Testis (tissue), 3 donors: ENCODE measurements around the gene TMEM150C. TPM values are rescaled to one million over a fixed set of nuclear protein-coding genes. Genes with fewer than 3 reads are reported as not detected.

ENCODE experiments used
- DNase-seq: peaks from one replicate; pipeline ENCODE4 v3.0.0-alpha.2; 2019
- H3K27ac ChIP-seq, 2 donors: fragments of 200-600 bp; sonication (generic); one replicate each; pipeline ENCODE4 v1.5.1; 2019
- H3K27me3 ChIP-seq: fragments of 200-600 bp; sonication (generic); one replicate; pipeline ENCODE4 v1.5.1; 2019
- H3K36me3 ChIP-seq: fragments of 200-600 bp; sonication (generic); one replicate; pipeline ENCODE4 v1.5.1; 2017; ENCODE audit warnings: low read depth; ENCODE audit errors: missing control alignments
- H3K4me1 ChIP-seq: fragments of 200-600 bp; sonication (generic); one replicate; pipeline ENCODE4 v1.5.1; 2019
- H3K4me3 ChIP-seq, 2 donors: fragments of 200-600 bp; sonication (generic); one replicate each; pipeline ENCODE4 v1.5.1; 2017 to 2019
- H3K9me3 ChIP-seq: fragments of 200-600 bp; sonication (generic); one replicate; pipeline ENCODE4 v1.5.1; 2017
- POLR2A ChIP-seq: fragments of 450-650 bp; IDR thresholded peaks from one replicate; pipeline ENCODE4 v1.6.1; 2017; ENCODE audit warnings: antibody characterized with exemption, mild to moderate bottlenecking, moderate library complexity
- WGBS, 2 donors: methylation state at CpG; one replicate each; pipeline ENCODE4 v1.1.5; 2018; 5-methylcytosine and 5-hydroxymethylcytosine counted together
- intact Hi-C: fragments of 100-400 bp; cut with DNase I; formaldehyde crosslinking; loops from one replicate; pipeline ENCODE4 v1.15.1; 2023; ENCODE audit warnings: low total_unique reads
- polyA plus RNA-seq: library from polyadenylated mRNA; stranded (reverse); fragments of 350-450 nt; fragmentation: Illumina TruSeq; extraction: RNeasy Lipid Tissue Mini Kit (QIAGEN cat#74804); gene quantifications from one replicate; pipeline ENCODE4 v1.2.3, GENCODE V29; 2014; ENCODE audit warnings: low read depth, low replicate concordance; ENCODE audit not compliant: insufficient read depth
- total RNA-seq, 2 donors: library from RNA; depleted of rRNA; stranded (reverse); fragments of >200 nt; gene quantifications; one replicate each; pipeline ENCODE4 v1.2.3, GENCODE V29; 2016
- TF ChIP-seq, protein P1 (sequence below), 3 experiments: fragments of 450-650 bp in 2 of 3; fragments of 200-600 bp in 1 of 3; sonication (generic) in 1 of 3; IDR thresholded peaks; one replicate each; pipeline ENCODE4 v1.5.1; 2016 to 2019; ENCODE audit warnings: antibody characterized with exemption in 3 of 3, mild to moderate bottlenecking in 2 of 3, moderate library complexity in 1 of 3

Gene TMEM150C
- total and polyA plus RNA-seq, 3 donors from 2014 or later, result 7.2 to 11.4 (median 7.7) TPM

DNA sequence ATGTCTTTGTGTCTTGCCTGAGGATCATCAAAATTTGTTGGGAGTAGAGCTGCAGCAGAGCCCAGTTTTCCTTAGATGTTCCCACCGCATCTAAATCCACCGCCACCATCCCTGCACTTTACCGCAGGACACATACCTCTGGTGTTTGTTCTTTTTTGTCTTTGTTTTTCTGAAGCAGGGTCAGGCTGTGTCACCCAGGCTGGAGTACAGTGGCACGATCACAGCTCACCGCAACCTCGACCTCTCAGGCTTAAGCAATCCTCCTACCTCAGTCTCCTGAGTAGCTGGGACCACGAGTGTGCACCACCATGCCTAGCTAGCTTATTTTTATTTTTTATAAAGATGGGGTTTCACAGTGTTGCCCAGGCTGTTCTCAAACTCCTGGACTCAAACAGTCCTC lies 126.8 kb downstream of the TMEM150C start:
- H3K9me3 ChIP-seq, result no peaks in the 10 kb centered on the region
- no peak for TF ChIP-seq POLR2A
- TF ChIP-seq, protein P1, sequence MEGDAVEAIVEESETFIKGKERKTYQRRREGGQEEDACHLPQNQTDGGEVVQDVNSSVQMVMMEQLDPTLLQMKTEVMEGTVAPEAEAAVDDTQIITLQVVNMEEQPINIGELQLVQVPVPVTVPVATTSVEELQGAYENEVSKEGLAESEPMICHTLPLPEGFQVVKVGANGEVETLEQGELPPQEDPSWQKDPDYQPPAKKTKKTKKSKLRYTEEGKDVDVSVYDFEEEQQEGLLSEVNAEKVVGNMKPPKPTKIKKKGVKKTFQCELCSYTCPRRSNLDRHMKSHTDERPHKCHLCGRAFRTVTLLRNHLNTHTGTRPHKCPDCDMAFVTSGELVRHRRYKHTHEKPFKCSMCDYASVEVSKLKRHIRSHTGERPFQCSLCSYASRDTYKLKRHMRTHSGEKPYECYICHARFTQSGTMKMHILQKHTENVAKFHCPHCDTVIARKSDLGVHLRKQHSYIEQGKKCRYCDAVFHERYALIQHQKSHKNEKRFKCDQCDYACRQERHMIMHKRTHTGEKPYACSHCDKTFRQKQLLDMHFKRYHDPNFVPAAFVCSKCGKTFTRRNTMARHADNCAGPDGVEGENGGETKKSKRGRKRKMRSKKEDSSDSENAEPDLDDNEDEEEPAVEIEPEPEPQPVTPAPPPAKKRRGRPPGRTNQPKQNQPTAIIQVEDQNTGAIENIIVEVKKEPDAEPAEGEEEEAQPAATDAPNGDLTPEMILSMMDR (IDR thresholded peaks at IDR 0.05), result no peak
- H3K27me3 ChIP-seq, result no peaks in the 10 kb centered on the region
- H3K36me3 ChIP-seq, result no peaks in the 10 kb centered on the region
- no peak overlapping the region for H3K27ac ChIP-seq
- H3K4me1 ChIP-seq, result no peaks in the 10 kb centered on the region
- WGBS, 2 donors, result 96 to 97% methylated on average over 7 of the region's 7 CpGs
- H3K4me3 ChIP-seq, result no peak overlapping the region
- DNase-seq, result no peak
- intact Hi-C loops, result loop anchor here (5.0 kb wide), 1 partner anchor 63 kb away; the partner anchor contains the start of gene HNRNPD

DNA sequence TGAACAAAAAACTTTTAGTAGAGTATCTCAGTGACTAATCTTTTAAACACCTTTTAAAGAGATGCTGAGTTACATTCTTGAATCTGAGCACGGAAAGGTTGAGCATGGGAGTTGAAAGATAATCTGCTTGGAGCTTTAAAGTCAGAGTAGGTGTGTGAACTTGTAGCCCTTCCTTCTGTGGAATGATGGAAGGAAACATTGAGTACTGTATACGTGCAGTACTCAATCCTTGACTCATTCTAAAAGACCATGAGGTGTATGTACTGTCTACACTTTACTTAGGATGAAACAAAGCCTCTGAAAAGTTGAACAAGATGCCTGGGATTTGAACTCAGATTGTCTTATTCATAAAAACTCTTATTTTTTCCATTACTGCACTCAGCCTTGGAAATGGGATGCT lies 128.0 kb downstream of the TMEM150C start:
- Histone ChIP-seq H3K4me3 (no peak overlapping the region), H3K27me3 (no peaks in the 10 kb centered on the region), H3K27ac (no peak overlapping the region), H3K9me3 (no peaks in the 10 kb centered on the region), H3K4me1 (no peaks in the 10 kb centered on the region), H3K36me3 (no peaks in the 10 kb centered on the region)
- intact Hi-C loops, result loop anchor here (5.0 kb wide), 1 partner anchor 61 kb away; the partner anchor contains the start of gene HNRNPD
- DNase-seq, result no peak
- TF ChIP-seq, protein P1 (IDR thresholded peaks at IDR 0.05), result no peak
- TF ChIP-seq POLR2A, result no peak
- WGBS, 2 donors, result 71 to 80% methylated on average over 2 of the region's 2 CpGs

Other genes with a start within 250 kb of the TMEM150C start
- 100 to 1,000 TPM; 114 to 118 TPM for gene HNRNPD, start 188.0 kb downstream of the TMEM150C start, total RNA-seq
- gene HNRNPD, start 188.0 kb downstream of the TMEM150C start, polyA plus RNA-seq, result 221 TPM
- 100 to 1,000 TPM; 203 to 218 TPM for gene HNRNPDL, start 131.5 kb downstream of the TMEM150C start, total RNA-seq
- 226 TPM for gene HNRNPDL, start 131.5 kb downstream of the TMEM150C start, polyA plus RNA-seq
- 10 to 100 TPM; 13.9 to 20.8 TPM for gene ENOPH1, start 131.4 kb downstream of the TMEM150C start, total RNA-seq
- gene ENOPH1, start 131.4 kb downstream of the TMEM150C start, polyA plus RNA-seq, result 19.9 TPM
- 100 to 1,000 TPM; 149 to 161 TPM for gene SCD5, start 236.8 kb upstream of the TMEM150C start, total RNA-seq
- 76.4 TPM for gene SCD5, start 236.8 kb upstream of the TMEM150C start, polyA plus RNA-seq